Measurements from ENCODE around the gene ANKRD24. TPM values are rescaled to one million over a fixed set of nuclear protein-coding genes. Genes with fewer than 3 reads are reported as not detected.
A peak's percentile ranks its signal among the peaks of the same experiment; 100 is the strongest.
"Not testable (repeated sequence)": the region's sequence is repeated elsewhere in the genome, so short reads cannot be mapped to it uniquely, and the experiment has no call there.

Gene ANKRD24
- total RNA-seq, 1 experiment from 2014 or later: 0.76 TPM

- H3K27ac Mint-ChIP-seq (ENCODE audit: unreplicated experiment): no peak overlapping the region
- H3K4me3 Mint-ChIP-seq (ENCODE audit: low read depth, unreplicated experiment): no peak overlapping the region
- H3K9me3 Mint-ChIP-seq (ENCODE audit: low read depth, unreplicated experiment): peaks cover 2% of the 10 kb centered on the region
- CTCF ChIA-PET: interaction anchor here (0.7 kb wide), 2 partner anchors 111 to 873 kb away, joined by 4 to 5 read pairs; no protein-coding TSS in a partner anchor
- intact Hi-C loops (cut with micrococcal nuclease; ENCODE audit: unreplicated experiment): no loop called here
- peaks cover 7% of the 10 kb centered on the region for H3K36me3 Mint-ChIP-seq (ENCODE audit: insufficient read depth, unreplicated experiment)
- no peak for TF ChIP-seq CTCF (IDR thresholded peaks at IDR 0.05; ENCODE audit: unreplicated experiment)
- DNase-seq: no peak
- H3K27me3 Mint-ChIP-seq (ENCODE audit: unreplicated experiment): no peaks in the 10 kb centered on the region
- peaks cover 8% of the 10 kb centered on the region for H3K4me1 Mint-ChIP-seq (ENCODE audit: low read depth, unreplicated experiment)
- BruUV-seq (replicated peaks): no TSS peak
Measured at GRCh38 chr19:4241824-4242430, 59.4 kb downstream of the ANKRD24 start.

- H3K27ac Mint-ChIP-seq (ENCODE audit: unreplicated experiment); CTCF ChIA-PET; H3K27me3 Mint-ChIP-seq (ENCODE audit: unreplicated experiment); DNase-seq; H3K9me3 Mint-ChIP-seq (ENCODE audit: low read depth, unreplicated experiment); BruUV-seq (replicated peaks); H3K4me1 Mint-ChIP-seq (ENCODE audit: low read depth, unreplicated experiment); intact Hi-C loops (cut with micrococcal nuclease; ENCODE audit: unreplicated experiment): not testable (repeated sequence)
- Mint-ChIP-seq H3K36me3 (ENCODE audit: insufficient read depth, unreplicated experiment) (peaks cover 35% of the 10 kb centered on the region), H3K4me3 (ENCODE audit: low read depth, unreplicated experiment) (peak overlapping the region; percentile 87)
Measured at GRCh38 chr19:4245938-4246337, 63.4 kb downstream of the ANKRD24 start.

GRCh38 chr19:4246767-4247593 is 64.5 kb downstream of the ANKRD24 start, which contains the start of gene YJU2:
Gene YJU2, plus strand, starts transcription at chr19:4247080. Its CDS starts 67 bp downstream, at chr19:4247147.
- peak within 1 kb of the TSS; percentile 87 for H3K4me3 Mint-ChIP-seq (ENCODE audit: low read depth, unreplicated experiment)
- BruUV-seq (replicated peaks): TSS peak; percentile 80
- H3K4me1 Mint-ChIP-seq (ENCODE audit: low read depth, unreplicated experiment): peaks cover 8% of the 10 kb centered on the region
- no peak for TF ChIP-seq CTCF (IDR thresholded peaks at IDR 0.05; ENCODE audit: unreplicated experiment)
- H3K27me3 Mint-ChIP-seq (ENCODE audit: unreplicated experiment): no peaks in the 10 kb centered on the region
- intact Hi-C loops (cut with micrococcal nuclease; ENCODE audit: unreplicated experiment): no loop called here
- peaks cover 40% of the 10 kb centered on the region for H3K36me3 Mint-ChIP-seq (ENCODE audit: insufficient read depth, unreplicated experiment)
- peak; percentile 97 for DNase-seq
- peak within 1 kb of the TSS; percentile 100 for H3K27ac Mint-ChIP-seq (ENCODE audit: unreplicated experiment)
- H3K9me3 Mint-ChIP-seq (ENCODE audit: low read depth, unreplicated experiment): peaks cover 2% of the 10 kb centered on the region
- CTCF ChIA-PET: interaction anchor here (0.9 kb wide), 1 partner anchor 20 kb away, joined by 3 read pairs; no protein-coding TSS in a partner anchor

- TF ChIP-seq CTCF (IDR thresholded peaks at IDR 0.05; ENCODE audit: unreplicated experiment): no peak
- Mint-ChIP-seq H3K36me3 (ENCODE audit: insufficient read depth, unreplicated experiment) (peaks cover 26% of the 10 kb centered on the region), H3K27ac (ENCODE audit: unreplicated experiment) (no peak overlapping the region), H3K9me3 (ENCODE audit: low read depth, unreplicated experiment) (no peaks in the 10 kb centered on the region), H3K4me3 (ENCODE audit: low read depth, unreplicated experiment) (no peak overlapping the region), H3K4me1 (ENCODE audit: low read depth, unreplicated experiment) (no peaks in the 10 kb centered on the region), H3K27me3 (ENCODE audit: unreplicated experiment) (no peaks in the 10 kb centered on the region)
- intact Hi-C loops (cut with micrococcal nuclease; ENCODE audit: unreplicated experiment): no loop called here
- no peak for DNase-seq
- no TSS peak for BruUV-seq (replicated peaks)
- CTCF ChIA-PET: interaction anchor here (0.5 kb wide), 1 partner anchor 74 kb away, joined by 4 read pairs; no protein-coding TSS in a partner anchor
Measured at GRCh38 chr19:4256563-4256962, 74.1 kb downstream of the ANKRD24 start.
